ENCODE results near the gene CYB5R3.

- no peak for TF ChIP-seq POLR2AphosphoS5 (IDR thresholded peaks at IDR 0.05)
- no peak for TF ChIP-seq CTCF (IDR thresholded peaks at IDR 0.05 in 8 of 11, conservative IDR thresholded peaks at IDR 0.05 in 3 of 11)
- TF ChIP-seq POLR2A (IDR thresholded peaks at IDR 0.05): no peak
Measured at GRCh38 chr22:42603427-42603826, 45.8 kb downstream of the CYB5R3 start.
